ENCODE data around the gene SLC39A11.

- TF ChIP-seq CTCF (IDR thresholded peaks at IDR 0.05) (no peak), POLR2A (IDR thresholded peaks at IDR 0.05) (no peak)
Observed at GRCh38 chr17:72802726-72803125, 289.8 kb downstream of the SLC39A11 start.

Data from testis (tissue), 2 donors.